GM18498 (cell line): ENCODE results near the gene FGF6.
"Not testable (repeated sequence)": the region's sequence is repeated elsewhere in the genome, so short reads cannot be mapped to it uniquely, and the experiment has no call there.

ENCODE experiments used
- ATAC-seq: cut with Tn5 transposase; IDR thresholded peaks from one replicate; pipeline ENCODE4 v1.9.1; 2021; ENCODE audit warnings: mild to moderate bottlenecking, moderate library complexity; ENCODE audit not compliant: unreplicated experiment

Gene FGF6, protein sequence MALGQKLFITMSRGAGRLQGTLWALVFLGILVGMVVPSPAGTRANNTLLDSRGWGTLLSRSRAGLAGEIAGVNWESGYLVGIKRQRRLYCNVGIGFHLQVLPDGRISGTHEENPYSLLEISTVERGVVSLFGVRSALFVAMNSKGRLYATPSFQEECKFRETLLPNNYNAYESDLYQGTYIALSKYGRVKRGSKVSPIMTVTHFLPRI

DNA sequence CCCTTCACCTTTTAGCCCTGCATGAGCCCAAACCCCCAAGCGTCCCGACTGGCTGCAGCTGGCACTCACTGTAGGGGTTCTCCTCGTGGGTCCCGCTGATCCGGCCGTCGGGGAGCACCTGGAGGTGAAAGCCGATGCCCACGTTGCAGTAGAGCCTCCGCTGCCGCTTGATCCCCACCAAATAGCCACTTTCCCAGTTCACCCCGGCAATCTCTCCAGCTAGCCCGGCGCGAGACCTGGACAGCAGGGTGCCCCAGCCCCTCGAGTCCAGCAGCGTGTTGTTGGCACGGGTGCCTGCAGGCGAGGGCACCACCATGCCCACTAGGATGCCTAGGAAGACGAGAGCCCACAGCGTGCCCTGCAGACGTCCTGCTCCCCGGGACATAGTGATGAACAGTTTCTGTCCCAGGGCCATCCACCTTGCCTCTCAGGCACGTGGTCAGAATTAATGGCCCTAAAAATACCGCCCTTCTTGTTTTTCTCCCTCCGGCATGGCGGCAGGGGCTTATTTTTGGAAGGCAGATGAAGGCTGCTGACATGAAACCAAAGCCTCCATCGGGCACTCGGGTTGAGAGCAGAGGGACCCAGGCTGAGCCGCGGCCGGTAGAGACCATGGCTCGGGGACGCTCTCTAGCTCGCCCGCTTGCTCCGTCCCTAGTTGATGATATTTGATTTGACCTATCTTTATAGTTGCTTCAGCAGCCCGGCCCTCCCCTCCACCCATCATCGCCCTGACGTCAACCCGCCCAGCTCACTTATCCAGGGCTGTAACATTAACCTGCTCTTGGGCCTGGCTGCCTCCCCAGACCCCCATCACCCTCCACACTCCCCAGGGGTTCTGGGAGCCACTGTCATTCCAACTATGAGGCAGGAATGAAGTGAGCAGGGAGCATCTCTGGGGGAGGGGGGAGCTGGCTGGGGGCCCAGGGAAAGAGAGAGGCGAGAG, at the start of gene FGF6:
Gene FGF6 (minus strand): TSS at position 660 of the 946 bp plus-strand sequence. CDS start 245 bp downstream, at position 415.
- ATAC-seq, result no peak

- no peak for ATAC-seq
Observed at GRCh38 chr12:4490973-4491372, 45.4 kb upstream of the FGF6 start.

GRCh38 chr12:4489556-4489955, 43.9 kb upstream of the FGF6 start:
- no peak for ATAC-seq

- no peak for ATAC-seq
Observed at GRCh38 chr12:4486980-4487379, 41.4 kb upstream of the FGF6 start.

DNA sequence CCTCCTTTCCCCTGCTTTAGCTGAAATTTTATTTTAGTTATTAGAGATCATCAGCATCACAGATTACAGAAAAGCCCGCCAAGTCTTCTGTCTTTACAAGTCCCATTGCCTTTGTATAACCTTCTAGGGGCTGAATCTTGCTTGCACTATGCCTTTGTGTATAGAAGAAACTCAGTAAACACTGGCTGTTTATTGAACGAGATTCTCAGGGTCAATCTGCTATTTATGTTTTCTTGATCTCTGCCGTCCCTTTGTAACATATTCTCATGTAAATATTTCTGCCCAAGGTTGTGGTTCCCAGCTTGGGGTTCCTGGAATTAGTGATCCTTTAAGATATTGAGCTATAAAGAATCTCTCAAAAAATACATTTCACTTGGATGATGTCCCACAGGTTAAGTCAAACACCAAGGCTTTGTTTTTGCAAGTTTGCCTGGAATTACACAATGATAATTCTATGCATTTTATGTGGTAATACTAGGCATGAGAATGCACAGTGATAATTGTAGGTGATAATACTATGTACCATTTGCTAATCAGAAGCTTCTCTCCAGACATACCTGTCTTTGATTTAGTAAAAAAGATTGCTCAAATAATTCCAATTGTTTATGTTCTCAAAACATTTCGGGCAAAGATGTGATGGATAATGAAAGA, 40.6 kb upstream of the FGF6 start:
- no peak for ATAC-seq

DNA sequence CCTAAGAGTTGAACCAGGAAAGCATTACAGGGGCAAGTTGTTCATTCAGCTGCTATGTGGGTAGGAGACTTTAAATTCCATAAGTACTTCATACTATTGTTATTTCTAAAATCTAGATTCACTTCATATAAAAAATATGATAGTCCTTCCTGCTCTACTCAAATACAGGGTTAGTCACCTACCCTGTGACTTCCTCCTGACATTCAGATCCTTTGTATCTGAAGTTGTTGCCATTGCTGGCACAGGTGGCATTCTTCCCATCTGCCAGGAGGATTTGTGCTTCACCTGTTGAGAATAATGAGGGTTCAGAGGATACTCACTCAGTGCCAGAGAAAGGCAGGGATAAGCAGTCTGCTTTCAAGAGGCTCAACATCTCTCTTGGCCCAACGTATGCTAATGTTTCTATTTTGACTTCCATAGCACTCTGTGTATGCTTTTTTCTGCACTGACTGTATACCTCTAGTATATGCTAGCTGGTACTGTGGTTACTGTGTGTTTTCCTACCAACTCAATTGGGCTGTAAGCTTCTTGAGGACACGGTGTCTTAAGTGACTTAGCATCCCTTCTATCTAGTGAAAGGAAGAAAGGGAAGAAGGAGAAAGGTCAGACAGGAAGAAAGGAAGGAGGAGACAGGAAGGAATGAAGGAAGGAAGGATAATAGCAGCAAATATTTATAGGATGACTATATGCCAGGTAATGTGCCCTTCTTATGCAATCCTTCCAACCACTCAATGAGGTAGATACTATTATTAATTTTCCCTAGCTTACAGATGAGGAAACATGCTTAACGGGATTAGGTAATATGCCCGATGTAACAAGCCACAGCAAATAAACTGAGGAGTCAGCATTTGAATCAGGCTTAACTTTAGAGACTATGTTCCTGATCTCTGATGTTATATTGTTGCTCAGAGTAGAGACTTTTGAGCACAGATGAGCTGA, 38.5 kb upstream of the FGF6 start:
- ATAC-seq, result no peak

GRCh38 chr12:4482936-4483335, 37.3 kb upstream of the FGF6 start:
- no peak for ATAC-seq

GRCh38 chr12:4478933-4479332, 33.3 kb upstream of the FGF6 start:
- ATAC-seq, result no peak

- ATAC-seq, result no peak
Observed at GRCh38 chr12:4477129-4477528, 31.5 kb upstream of the FGF6 start.

DNA sequence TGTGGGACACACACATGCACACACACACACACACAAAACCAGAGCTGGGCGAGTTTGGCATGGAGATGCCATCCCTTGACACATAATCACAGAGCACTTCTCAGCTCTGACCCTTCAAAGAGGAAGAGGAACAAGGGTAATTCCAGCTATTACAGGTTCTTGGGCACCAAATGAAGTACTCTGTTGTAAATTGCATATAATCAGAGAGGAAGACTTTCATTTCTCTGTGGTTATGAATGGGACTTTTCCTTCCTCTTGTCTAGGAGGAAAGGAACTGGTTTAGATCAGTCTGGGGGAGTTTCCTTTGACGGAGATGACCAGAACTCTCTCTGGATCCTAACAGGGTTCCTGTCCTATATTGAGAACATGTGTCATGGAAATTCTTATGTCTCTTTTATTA, 26.4 kb upstream of the FGF6 start:
- ATAC-seq, result no peak

DNA sequence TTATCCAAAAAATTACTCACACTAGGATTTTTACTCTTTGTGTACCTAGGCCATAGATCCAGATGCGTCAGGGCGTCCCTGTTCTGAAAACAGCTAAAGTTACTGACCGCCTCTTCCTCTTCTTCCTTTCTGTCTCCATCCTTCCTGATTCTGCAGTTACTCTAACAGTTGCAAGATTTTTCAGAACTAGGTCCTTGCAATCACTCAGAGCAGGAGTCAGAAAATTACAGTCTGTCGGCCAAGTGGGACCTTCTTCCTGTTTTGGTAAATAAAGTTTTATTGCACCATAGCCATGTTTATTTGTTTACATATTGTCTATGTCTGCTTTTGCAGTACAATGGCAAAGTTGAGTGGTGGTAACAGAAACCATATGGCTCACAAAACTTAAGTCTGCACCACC, 25.6 kb upstream of the FGF6 start:
- no peak for ATAC-seq

DNA sequence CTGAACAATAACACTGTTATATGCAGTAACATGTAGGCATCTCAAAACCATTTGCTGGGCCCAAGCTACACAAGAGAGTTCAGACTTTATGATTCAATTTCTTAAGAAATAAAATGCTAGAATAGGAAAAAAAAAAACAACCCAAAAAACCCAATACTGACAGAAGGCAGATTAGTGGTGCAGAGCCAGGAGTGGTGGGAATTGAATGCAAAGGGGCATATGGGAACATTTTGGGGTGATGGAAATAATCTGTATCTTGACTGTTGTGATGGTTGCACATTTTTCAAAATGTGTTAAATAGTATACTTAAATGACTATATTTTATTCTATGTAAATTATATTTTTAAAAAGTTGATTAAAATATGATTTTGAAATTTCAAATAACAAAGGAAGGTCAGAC, 23.4 kb upstream of the FGF6 start:
- ATAC-seq, result no peak

GRCh38 chr12:4460761-4461160, 15.1 kb upstream of the FGF6 start:
- no peak for ATAC-seq

DNA sequence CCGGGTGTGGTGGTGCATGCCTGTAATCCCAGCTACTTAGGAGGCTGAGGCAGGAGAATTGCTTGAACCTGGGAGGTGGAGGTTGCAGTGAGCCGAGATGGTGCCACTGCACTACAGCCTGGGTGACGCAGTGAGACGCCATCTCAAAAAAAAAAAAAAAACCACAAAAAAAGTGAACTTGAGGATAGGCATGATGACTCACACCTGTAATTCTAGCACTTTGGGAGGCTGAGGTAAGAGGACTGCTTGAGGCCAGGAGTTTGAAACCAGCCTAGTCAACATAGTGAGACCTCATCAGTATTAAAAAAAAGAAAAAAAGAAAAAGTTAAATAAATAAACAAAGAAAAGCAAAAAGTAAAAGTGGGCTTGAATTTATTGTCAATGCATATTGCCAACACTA, 10.2 kb upstream of the FGF6 start:
- ATAC-seq, result not testable (repeated sequence)

DNA sequence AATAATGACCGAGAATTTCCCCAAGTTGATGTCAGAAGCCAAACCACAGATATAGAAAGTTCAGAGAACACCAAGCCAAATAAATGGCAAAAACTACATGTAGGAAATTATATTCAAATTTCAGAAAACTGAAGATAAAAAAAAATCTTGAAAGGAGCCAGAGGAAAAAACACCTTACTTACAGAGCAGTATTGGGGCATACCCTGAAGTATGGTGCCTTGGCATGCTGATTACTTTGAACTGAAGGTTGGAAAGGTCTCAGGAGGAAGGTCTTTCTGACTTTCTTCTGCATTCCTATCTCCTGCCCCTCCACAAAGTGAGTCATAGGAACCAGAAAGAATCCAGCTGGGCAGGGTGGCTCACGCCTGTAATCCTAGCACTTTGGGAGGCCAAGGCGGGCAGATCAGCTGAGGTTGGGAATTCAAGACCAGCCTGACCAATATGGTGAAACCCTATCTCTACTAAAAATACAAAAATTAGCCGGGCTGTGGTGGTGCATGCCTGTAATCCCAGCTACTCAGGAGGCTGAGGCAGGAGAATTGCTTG, 8.8 kb upstream of the FGF6 start:
- no peak for ATAC-seq

DNA sequence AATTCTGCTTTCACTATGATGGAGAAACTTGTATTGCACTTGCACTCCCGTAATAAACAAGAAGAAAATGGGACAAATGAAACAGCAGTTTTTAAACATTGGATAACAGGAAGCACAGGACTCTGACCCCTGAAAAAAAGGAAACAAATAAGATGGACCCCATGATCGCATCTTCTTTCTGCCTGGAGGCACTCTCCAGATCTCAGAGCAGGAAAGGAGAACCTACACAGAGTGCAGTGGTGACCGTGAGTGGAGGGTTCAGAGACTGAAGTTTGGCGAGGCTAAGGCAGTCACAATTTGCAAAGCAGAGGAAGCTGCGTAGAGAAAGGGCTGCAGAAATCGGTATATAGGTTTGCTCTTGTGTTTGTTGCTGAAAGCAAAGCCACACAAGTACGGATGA, 6.1 kb upstream of the FGF6 start:
- no peak for ATAC-seq

DNA sequence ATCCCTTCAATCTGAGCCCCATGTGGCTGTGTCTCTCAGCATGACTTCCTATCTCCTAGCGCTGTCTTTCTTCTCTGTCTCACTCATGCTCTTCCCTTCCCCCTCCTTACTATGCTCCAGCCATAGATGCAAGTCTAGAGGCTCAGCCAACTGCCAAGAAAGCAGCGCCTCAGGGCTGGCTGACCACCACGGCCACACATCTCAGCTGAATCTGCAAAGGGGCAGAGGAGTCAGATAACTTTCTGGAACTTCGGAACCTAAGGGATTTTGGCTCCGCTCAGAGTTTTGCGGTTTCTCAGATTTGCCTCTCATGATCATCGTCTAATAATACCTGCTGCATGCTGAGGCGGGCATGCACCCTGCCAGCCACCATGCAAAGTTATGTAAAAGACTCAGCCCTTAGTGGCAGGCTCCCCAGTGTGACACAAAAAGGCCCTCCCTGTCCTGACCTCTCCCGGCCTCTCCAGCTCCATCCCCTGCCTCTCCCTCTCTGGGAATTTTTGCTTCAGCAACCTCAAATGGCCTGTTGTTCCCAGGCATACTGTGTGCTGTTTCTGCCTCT, 5.0 kb upstream of the FGF6 start:
- ATAC-seq, result no peak

- no peak for ATAC-seq
Observed at GRCh38 chr12:4449851-4450221, 4.2 kb upstream of the FGF6 start.

DNA sequence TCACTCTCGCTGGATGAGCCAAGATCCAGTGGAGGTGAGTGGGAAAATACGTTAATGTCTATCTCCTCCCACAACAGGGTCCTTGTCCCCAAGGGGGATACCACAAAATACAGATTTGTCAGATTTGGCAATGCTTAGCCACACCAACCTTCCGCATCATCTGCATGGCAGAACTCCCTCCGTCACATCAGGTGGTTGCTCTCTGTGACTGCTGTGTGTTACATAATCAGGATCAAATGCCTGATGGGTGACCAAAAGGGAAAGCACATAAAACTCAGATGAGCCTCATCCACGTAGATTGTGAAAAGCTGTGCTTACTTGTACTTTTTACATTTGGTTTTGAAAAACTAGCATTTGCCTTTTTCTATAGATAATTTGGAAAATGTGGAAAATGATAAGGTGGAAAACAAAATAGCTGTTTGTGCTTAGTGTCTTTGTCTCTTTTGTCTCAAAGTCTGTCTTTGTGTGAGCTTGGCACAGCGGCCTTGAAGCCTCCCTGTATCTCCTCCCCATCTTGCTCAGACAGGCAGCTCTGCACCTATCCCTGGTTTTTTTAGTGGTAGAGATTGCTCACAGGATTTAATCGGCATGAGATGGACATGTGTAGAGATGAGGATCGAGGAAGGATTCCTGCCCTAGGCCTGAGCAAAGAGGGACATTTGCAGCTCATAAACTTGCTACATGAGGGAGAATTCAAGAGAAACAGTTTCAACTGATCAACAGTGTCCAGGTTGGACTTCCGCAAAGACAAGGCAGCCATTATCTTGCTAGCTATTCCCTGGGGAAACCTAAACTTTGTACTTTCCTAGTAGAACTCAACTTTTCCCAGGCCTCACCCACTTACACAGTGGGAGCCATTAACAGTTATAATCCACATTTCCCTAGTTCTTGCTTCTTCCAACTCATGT, 3.6 kb upstream of the FGF6 start:
- no peak for ATAC-seq
